GM12878 (cell line): ENCODE data around the gene CSHL1. TPM values are rescaled to one million over a fixed set of nuclear protein-coding genes. Genes with fewer than 3 reads are reported as not detected.

Experiments
- ATF7 ChIP-seq: fragments of 450-650 bp; IDR thresholded peaks from 2 replicates; pipeline ENCODE4 v1.6.1; 2016; ENCODE audit warnings: low read depth, mild to moderate bottlenecking
- CBFB ChIP-seq: IDR thresholded peaks from 2 replicates; pipeline ENCODE4 v1.6.1; 2016; ENCODE audit warnings: antibody characterized with exemption, low read depth
- DPF2 ChIP-seq: fragments of 450-650 bp; IDR thresholded peaks from 2 replicates; pipeline ENCODE4 v1.6.1; 2017; ENCODE audit warnings: mild to moderate bottlenecking
- E2F4 ChIP-seq: IDR thresholded peaks from 2 replicates; pipeline ENCODE4 v1.6.1; 2012; ENCODE audit warnings: low read depth, low read length, improper control_type of control experiment
- ETV6 ChIP-seq, 2 experiments: fragments of 450-650 bp in 1 of 2; IDR thresholded peaks in 1 of 2; conservative IDR thresholded peaks in 1 of 2; 2 replicates each; pipeline ENCODE4 v1.6.1; 2014; ENCODE audit warnings: antibody characterized with exemption in 1 of 2, borderline replicate concordance in 1 of 2, low read depth in 1 of 2, mild to moderate bottlenecking in 1 of 2, moderate library complexity in 1 of 2
- HDAC2 ChIP-seq: fragments of 200-600 bp; sonication (generic); IDR thresholded peaks from 2 replicates; pipeline ENCODE4 v1.6.1; 2017
- IRF5 ChIP-seq: fragments of 450-650 bp; IDR thresholded peaks from 2 replicates; pipeline ENCODE4 v1.6.1; 2017; ENCODE audit warnings: borderline replicate concordance
- NFYA ChIP-seq: IDR thresholded peaks from 2 replicates; pipeline ENCODE4 v1.6.1; 2011; ENCODE audit warnings: low read depth, mild to moderate bottlenecking, low read length, improper control_type of control experiment, borderline replicate concordance
- PAX8 ChIP-seq: fragments of 450-650 bp; IDR thresholded peaks from 2 replicates; pipeline ENCODE4 v1.6.1; 2017; ENCODE audit warnings: mild to moderate bottlenecking, moderate library complexity
- RCOR1 ChIP-seq: conservative IDR thresholded peaks from 2 replicates; pipeline ENCODE4 v1.6.1; 2012; ENCODE audit warnings: low read depth, low read length, improper control_type of control experiment
- TCF3 ChIP-seq: IDR thresholded peaks from 2 replicates; pipeline ENCODE4 v1.6.1; 2012; ENCODE audit warnings: low read depth, mild to moderate bottlenecking, low read length, borderline replicate concordance; ENCODE audit not compliant: insufficient read depth
- ZBTB33 ChIP-seq: fragments of 450-650 bp; IDR thresholded peaks from 2 replicates; pipeline ENCODE4 v1.6.1; 2017; ENCODE audit warnings: mild to moderate bottlenecking
- polyA plus RNA-seq, 11 experiments: library from polyadenylated mRNA; depleted of rRNA in 4 of 11; unstranded in 6 of 11; stranded (reverse) in 5 of 11; fragments of >200 nt; fragmentation: Nextera tagmentation in 4 of 11; fragmentation: Illumina TruSeq in 1 of 11; extraction: Ambion mirVana in 4 of 11; extraction: Trizol in 1 of 11; gene quantifications; 1 replicate in 1 of 11; 2 replicates in 10 of 11; pipeline versions ENCODE4 v1.2.1 to v1.2.3, GENCODE V29; 2011 to 2016; ENCODE audit warnings: inconsistent platforms in 2 of 11, missing spikeins in 2 of 11, low read depth in 1 of 11
- total RNA-seq, 4 experiments: library from RNA; depleted of rRNA in 3 of 4; stranded (reverse); fragments of >200 nt in 3 of 4; fragmentation: Illumina TruSeq in 1 of 4; extraction: Trizol in 1 of 4; gene quantifications; 2 replicates each; pipeline versions ENCODE4 v1.2.1 to v1.2.3, GENCODE V29; 2013 to 2021

The CSHL1 gene
- total and polyA plus RNA-seq, 10 of the 15 experiments (the other 5 are each of a cell fraction or from before 2014, with no cell fraction given): not detected

GRCh38 chr17:63937319-63937718, 26.3 kb upstream of the CSHL1 start (continued):
- TF ChIP-seq ZBTB33: no peak
- TF ChIP-seq ATF7: no peak
- TF ChIP-seq RCOR1: no peak
- TF ChIP-seq PAX8: no peak
- TF ChIP-seq IRF5: no peak
- TF ChIP-seq HDAC2: no peak
- no peak for TF ChIP-seq TCF3
- TF ChIP-seq E2F4: no peak
- TF ChIP-seq CBFB: no peak
- TF ChIP-seq DPF2: no peak
- no peak for TF ChIP-seq NFYA
- TF ChIP-seq ETV6 (conservative IDR thresholded peaks at IDR 0.05 in 1 of 2, IDR thresholded peaks at IDR 0.05 in 1 of 2; ENCODE audit: borderline replicate concordance in 1 of 2, low read depth in 1 of 2): no peak
